ENCODE results near the gene GAMT. TPM values are rescaled to one million over a fixed set of nuclear protein-coding genes. Genes with fewer than 3 reads are reported as not detected.

GAMT gene
- total and polyA plus RNA-seq, 8 donors: 5.9 to 26.1 (median 23.3) TPM

- H3K36me3 ChIP-seq: peaks cover 0 to 23% of the 10 kb centered on the region in 2 donors
- no peak for ATAC-seq
These were observed 22.0 kb downstream of the GAMT start for GRCh38 chr19:1379126-1379905.

GRCh38 chr19:1377965-1378785, 23.2 kb downstream of the GAMT start:
- no peaks in the 10 kb centered on the region for H3K27me3 ChIP-seq
- intact Hi-C loops (cut with DNase I): no loop called here
- no peak overlapping the region for H3K27ac ChIP-seq
- H3K4me1 ChIP-seq: peaks cover 0 to 2% of the 10 kb centered on the region in 2 donors
- no peak for ATAC-seq
- peaks cover 0 to 34% of the 10 kb centered on the region in 2 donors for H3K36me3 ChIP-seq
- TF ChIP-seq CTCF (IDR thresholded peaks at IDR 0.05): no peak
- H3K9me3 ChIP-seq: no peaks in the 10 kb centered on the region
- no peak overlapping the region for H3K4me3 ChIP-seq
- DNase-seq: peak in 1 of 4 donors; percentile 73

More at GRCh38 chr19:1379126-1379905, 22.0 kb downstream of the GAMT start:
- intact Hi-C loops (cut with DNase I): no loop called here
- Histone ChIP-seq H3K4me1 (peaks cover 0 to 7% of the 10 kb centered on the region in 2 donors), H3K4me3 (no peak overlapping the region), H3K27ac (no peak overlapping the region), H3K27me3 (no peaks in the 10 kb centered on the region), H3K9me3 (no peaks in the 10 kb centered on the region)
- no peak for TF ChIP-seq CTCF (IDR thresholded peaks at IDR 0.05)
- DNase-seq: peak in 1 of 4 donors; percentile 67

GRCh38 chr19:1377176-1377964, 24.0 kb downstream of the GAMT start:
- ATAC-seq (no peak), DNase-seq (peak in 1 of 4 donors; percentile 69)
- Histone ChIP-seq H3K4me1 (no peaks in the 10 kb centered on the region), H3K4me3 (no peak overlapping the region), H3K9me3 (no peaks in the 10 kb centered on the region), H3K27me3 (no peaks in the 10 kb centered on the region), H3K27ac (no peak overlapping the region), H3K36me3 (peaks cover 0 to 42% of the 10 kb centered on the region in 2 donors)
- no peak for TF ChIP-seq CTCF (IDR thresholded peaks at IDR 0.05)
- intact Hi-C loops (cut with DNase I): no loop called here

- ATAC-seq (no peak), DNase-seq (peak in 1 of 4 donors; percentile 39)
- intact Hi-C loops (cut with DNase I): no loop called here
- Histone ChIP-seq H3K9me3 (no peaks in the 10 kb centered on the region), H3K36me3 (peaks cover 0 to 52% of the 10 kb centered on the region in 2 donors), H3K27ac (no peak overlapping the region), H3K4me1 (no peaks in the 10 kb centered on the region), H3K4me3 (no peak overlapping the region), H3K27me3 (no peaks in the 10 kb centered on the region)
- TF ChIP-seq CTCF (IDR thresholded peaks at IDR 0.05): no peak
These were observed 24.9 kb downstream of the GAMT start for GRCh38 chr19:1376415-1376805.
